OCI-LY1 (cell line): Measurements from ENCODE around the gene CCDC192.

Source experiments
- H2AFZ ChIP-seq: fragments of 200-600 bp; sonication (generic), shearing (Covaris generic); 2 replicates; pipeline ENCODE4 v1.6.0; 2014; ENCODE audit warnings: antibody characterized with exemption, mild to moderate bottlenecking, low read length
- H3F3A ChIP-seq: fragments of 200-600 bp; sonication (generic), shearing (Covaris generic); 2 replicates; pipeline ENCODE4 v1.6.0; 2014; ENCODE audit warnings: mild to moderate bottlenecking, antibody characterized with exemption, low read length, moderate library complexity; ENCODE audit not compliant: insufficient read depth
- H3K27ac ChIP-seq: fragments of 200-600 bp; sonication (generic); 2 replicates; pipeline ENCODE4 v1.5.1; 2014; ENCODE audit warnings: low read length, mixed run types, mild to moderate bottlenecking, low read depth; ENCODE audit not compliant: poor library complexity, severe bottlenecking
- H3K27me3 ChIP-seq: fragments of 200-600 bp; sonication (generic); 2 replicates; pipeline ENCODE4 v1.6.0; 2014; ENCODE audit warnings: antibody characterized with exemption, mild to moderate bottlenecking, low read length, moderate library complexity; ENCODE audit not compliant: insufficient read depth
- H3K36me3 ChIP-seq: fragments of 200-600 bp; sonication (generic); 2 replicates; pipeline ENCODE4 v1.6.1; 2014; ENCODE audit warnings: mild to moderate bottlenecking, antibody characterized with exemption, low read length, moderate library complexity, mixed read lengths; ENCODE audit not compliant: insufficient read depth
- H3K4me1 ChIP-seq: fragments of 200-600 bp; sonication (generic); 2 replicates; pipeline ENCODE4 v1.5.1; 2014; ENCODE audit warnings: mild to moderate bottlenecking, low read length, moderate library complexity; ENCODE audit not compliant: insufficient read depth, severe bottlenecking
- H3K4me2 ChIP-seq: fragments of 200-600 bp; sonication (generic), shearing (Covaris generic); 2 replicates; pipeline ENCODE4 v1.6.1; 2014; ENCODE audit warnings: low read length
- H3K4me3 ChIP-seq: fragments of 200-600 bp; sonication (generic); 2 replicates; pipeline ENCODE4 v1.5.1; 2014; ENCODE audit warnings: low read length, low read depth, mild to moderate bottlenecking, mixed read lengths; ENCODE audit not compliant: poor library complexity, severe bottlenecking
- H3K79me2 ChIP-seq: fragments of 200-600 bp; shearing (Covaris generic); 2 replicates; pipeline ENCODE4 v1.6.1; 2016; ENCODE audit warnings: mixed run types, low read length, mixed read lengths; ENCODE audit not compliant: insufficient read depth
- H3K9ac ChIP-seq: fragments of 200-600 bp; sonication (generic), shearing (Covaris generic); 2 replicates; pipeline ENCODE4 v1.6.1; 2014; ENCODE audit warnings: mild to moderate bottlenecking, low read length, mixed read lengths
- H3K9me2 ChIP-seq: fragments of 200-600 bp; sonication (generic), shearing (Covaris generic); 2 replicates; pipeline ENCODE4 v1.6.1; 2014; ENCODE audit warnings: low read depth, mild to moderate bottlenecking, low read length, mixed read lengths
- H3K9me3 ChIP-seq: fragments of 200-600 bp; shearing (Covaris generic); 2 replicates; pipeline ENCODE4 v1.6.1; 2014; ENCODE audit warnings: low read length, mixed read lengths
- H4K20me1 ChIP-seq: fragments of 200-600 bp; sonication (generic), shearing (Covaris generic); 2 replicates; pipeline ENCODE4 v1.6.0; 2016; ENCODE audit warnings: mild to moderate bottlenecking, low read length; ENCODE audit not compliant: insufficient read depth
- EZH2 ChIP-seq: fragments of 200-600 bp; sonication (generic), shearing (Covaris generic); IDR thresholded peaks from 2 replicates; pipeline ENCODE4 v1.8.0; 2017; ENCODE audit warnings: borderline replicate concordance, mixed run types, mild to moderate bottlenecking, antibody characterized with exemption, low read length, moderate library complexity, mixed read lengths
- TF ChIP-seq, protein P1 (sequence below): fragments of 200-600 bp; sonication (generic), shearing (Covaris generic); IDR thresholded peaks from 2 replicates; pipeline ENCODE4 v1.5.1; 2017; ENCODE audit warnings: mild to moderate bottlenecking, antibody characterized with exemption, low read length, moderate library complexity, mixed read lengths

CCDC192 gene

DNA sequence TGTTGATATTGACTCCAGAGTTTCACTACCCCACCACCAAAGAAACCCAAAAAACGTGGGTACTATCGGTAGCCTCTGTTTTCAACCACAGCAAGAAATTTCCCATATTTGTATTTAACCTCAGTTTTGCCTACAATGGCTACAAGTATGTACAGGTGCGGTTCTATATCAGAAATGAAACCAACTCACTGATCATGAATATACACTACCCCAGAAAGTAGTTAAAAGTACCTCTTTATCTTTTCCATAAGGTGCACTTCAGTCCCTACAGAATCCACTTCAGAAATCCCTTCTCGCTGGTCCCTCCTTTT is 239.8 kb downstream of the CCDC192 start:
- Histone ChIP-seq H3F3A (no peaks in the 10 kb centered on the region), H3K4me1 (peaks cover 15% of the 10 kb centered on the region), H3K9ac (no peak overlapping the region), H3K79me2 (no peaks in the 10 kb centered on the region), H3K27me3 (no peaks in the 10 kb centered on the region), H3K27ac (no peak overlapping the region), H3K4me2 (no peak overlapping the region), H3K9me3 (no peaks in the 10 kb centered on the region), H3K4me3 (no peak overlapping the region), H4K20me1 (no peaks in the 10 kb centered on the region), H3K9me2 (no peaks in the 10 kb centered on the region), H2AFZ (no peak overlapping the region), H3K36me3 (no peaks in the 10 kb centered on the region)
- TF ChIP-seq, protein P1, sequence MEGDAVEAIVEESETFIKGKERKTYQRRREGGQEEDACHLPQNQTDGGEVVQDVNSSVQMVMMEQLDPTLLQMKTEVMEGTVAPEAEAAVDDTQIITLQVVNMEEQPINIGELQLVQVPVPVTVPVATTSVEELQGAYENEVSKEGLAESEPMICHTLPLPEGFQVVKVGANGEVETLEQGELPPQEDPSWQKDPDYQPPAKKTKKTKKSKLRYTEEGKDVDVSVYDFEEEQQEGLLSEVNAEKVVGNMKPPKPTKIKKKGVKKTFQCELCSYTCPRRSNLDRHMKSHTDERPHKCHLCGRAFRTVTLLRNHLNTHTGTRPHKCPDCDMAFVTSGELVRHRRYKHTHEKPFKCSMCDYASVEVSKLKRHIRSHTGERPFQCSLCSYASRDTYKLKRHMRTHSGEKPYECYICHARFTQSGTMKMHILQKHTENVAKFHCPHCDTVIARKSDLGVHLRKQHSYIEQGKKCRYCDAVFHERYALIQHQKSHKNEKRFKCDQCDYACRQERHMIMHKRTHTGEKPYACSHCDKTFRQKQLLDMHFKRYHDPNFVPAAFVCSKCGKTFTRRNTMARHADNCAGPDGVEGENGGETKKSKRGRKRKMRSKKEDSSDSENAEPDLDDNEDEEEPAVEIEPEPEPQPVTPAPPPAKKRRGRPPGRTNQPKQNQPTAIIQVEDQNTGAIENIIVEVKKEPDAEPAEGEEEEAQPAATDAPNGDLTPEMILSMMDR: no peak
- no peak for TF ChIP-seq EZH2

DNA sequence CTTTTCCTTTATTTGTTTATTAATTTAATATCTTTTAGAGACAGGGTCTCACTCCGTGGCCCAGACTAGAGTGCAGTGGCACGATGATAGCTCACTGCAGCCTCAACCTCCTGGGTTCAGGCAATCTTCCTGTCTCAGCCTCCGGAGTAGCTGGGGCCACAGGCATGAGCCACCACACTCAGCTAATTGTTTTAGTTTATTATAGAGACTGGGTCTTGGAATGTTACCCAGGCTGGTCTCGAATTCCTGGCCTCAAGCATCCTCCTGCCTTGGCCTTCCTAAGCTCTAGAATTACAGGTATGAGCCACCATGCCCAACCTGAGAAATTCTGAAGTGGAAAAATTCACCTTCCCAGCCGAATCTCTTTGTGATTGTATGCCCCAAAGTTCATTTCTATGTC is 240.9 kb downstream of the CCDC192 start:
- H3K4me2 ChIP-seq: no peak overlapping the region
- TF ChIP-seq EZH2: no peak
- TF ChIP-seq, protein P1: no peak
- no peak overlapping the region for H3K9ac ChIP-seq
- H2AFZ ChIP-seq: no peak overlapping the region
- no peaks in the 10 kb centered on the region for H3K27me3 ChIP-seq
- H3K4me1 ChIP-seq: peaks cover 15% of the 10 kb centered on the region
- H3K36me3 ChIP-seq: no peaks in the 10 kb centered on the region
- no peaks in the 10 kb centered on the region for H3K9me3 ChIP-seq
- H3K9me2 ChIP-seq: no peaks in the 10 kb centered on the region
- no peak overlapping the region for H3K4me3 ChIP-seq
- H3F3A ChIP-seq: no peaks in the 10 kb centered on the region
- no peaks in the 10 kb centered on the region for H4K20me1 ChIP-seq
- H3K27ac ChIP-seq: no peak overlapping the region
- H3K79me2 ChIP-seq: no peaks in the 10 kb centered on the region

DNA sequence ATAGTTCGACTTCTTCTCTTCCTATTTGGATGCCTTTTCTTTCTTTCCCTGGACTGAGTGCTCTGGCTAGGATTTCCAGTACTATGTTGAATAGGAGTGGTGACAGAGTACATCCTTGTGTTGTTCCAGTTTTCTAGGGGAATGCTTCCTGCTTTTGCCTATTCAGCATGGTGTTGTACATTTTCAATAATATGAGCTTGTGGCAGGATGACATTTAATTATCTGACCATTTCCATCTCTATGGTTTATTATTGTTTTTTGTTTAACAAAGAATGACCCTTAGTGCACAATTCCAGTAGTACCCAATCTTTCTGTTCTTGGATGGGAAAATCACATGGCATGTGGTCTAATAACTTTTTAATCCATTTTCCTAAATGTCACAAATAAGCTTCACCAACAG is 244.8 kb downstream of the CCDC192 start:
- H3K79me2 ChIP-seq: no peaks in the 10 kb centered on the region
- no peak overlapping the region for H3K4me3 ChIP-seq
- H3K4me1 ChIP-seq: peaks cover 6% of the 10 kb centered on the region
- TF ChIP-seq EZH2: no peak
- TF ChIP-seq, protein P1: no peak
- H2AFZ ChIP-seq: no peak overlapping the region
- H3K27ac ChIP-seq: no peak overlapping the region
- H3K9me2 ChIP-seq: no peaks in the 10 kb centered on the region
- H3K9ac ChIP-seq: no peak overlapping the region
- H3K36me3 ChIP-seq: no peaks in the 10 kb centered on the region
- H4K20me1 ChIP-seq: no peaks in the 10 kb centered on the region
- no peak overlapping the region for H3K4me2 ChIP-seq
- no peaks in the 10 kb centered on the region; the same call in 1 of the 2 replicates for H3F3A ChIP-seq
- no peaks in the 10 kb centered on the region for H3K27me3 ChIP-seq
- H3K9me3 ChIP-seq: no peaks in the 10 kb centered on the region
